Omental fat pad (tissue), 4 donors: ENCODE data around the gene SHISA9. TPM values are rescaled to one million over a fixed set of nuclear protein-coding genes. Genes with fewer than 3 reads are reported as not detected.
"Not testable (repeated sequence)": the region's sequence is repeated elsewhere in the genome, so short reads cannot be mapped to it uniquely, and the experiment has no call there.

ENCODE experiments used
- ATAC-seq: fragments of 150-250 bp; one replicate; pipeline ENCODE4 v1.9.1; 2016; ENCODE audit warnings: mild to moderate bottlenecking, moderate library complexity; ENCODE audit not compliant: low FRiP score
- DNase-seq: peaks from one replicate; pipeline ENCODE4 v3.0.0-alpha.2; 2019; ENCODE audit warnings: low spot score
- CTCF ChIP-seq, 3 donors: fragments of 450-650 bp; IDR thresholded peaks; one replicate each; pipeline ENCODE4 v1.5.1; 2016 to 2017; ENCODE audit warnings: antibody characterized with exemption in 3 of 3, mild to moderate bottlenecking in 3 of 3, moderate library complexity in 2 of 3
- total RNA-seq, 4 donors: library from RNA; depleted of rRNA; stranded (reverse); fragments of >200 nt; gene quantifications; one replicate each; pipeline ENCODE4 v1.1.0, GENCODE V29; 2016

The SHISA9 gene
- total RNA-seq = 1 to 10 TPM in 1 of 4 donors, not detected in 3; 1.1 TPM

- DNase-seq (no peak), ATAC-seq (no peak)
- no peak for TF ChIP-seq CTCF (IDR thresholded peaks at IDR 0.05)
Measured at GRCh38 chr16:12901597-12902461, at the start of gene SHISA9. Gene SHISA9 (plus strand): TSS chr16:12901598.

DNA sequence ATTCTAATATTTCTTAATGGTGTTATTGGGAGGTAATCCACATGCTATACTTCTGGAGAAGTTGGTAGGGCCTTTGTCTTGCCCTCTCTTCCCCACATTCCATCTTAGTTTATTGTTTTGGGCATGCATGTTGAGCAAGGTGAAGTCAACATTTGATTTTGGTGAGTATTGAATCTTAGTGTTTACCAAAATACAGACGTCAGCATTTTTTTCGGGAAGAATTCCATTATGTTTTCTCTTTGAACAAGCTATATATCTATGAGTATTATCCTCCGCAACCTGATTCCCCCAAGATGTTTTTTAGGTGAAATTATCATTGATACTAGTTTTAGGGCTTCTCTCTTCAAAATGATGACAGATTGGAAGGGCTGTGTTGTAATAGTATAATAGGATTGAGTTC lies 47.4 kb upstream of the SHISA9 start:
- no peak for DNase-seq
- no peak for TF ChIP-seq CTCF (IDR thresholded peaks at IDR 0.05)
- ATAC-seq = no peak

- not testable (repeated sequence) for ATAC-seq, DNase-seq
Measured at GRCh38 chr16:12857435-12857834, 44.0 kb upstream of the SHISA9 start.

GRCh38 chr16:12862327-12862726 lies 39.1 kb upstream of the SHISA9 start:
- TF ChIP-seq CTCF (IDR thresholded peaks at IDR 0.05) = no peak
- ATAC-seq = no peak
- DNase-seq = no peak

- DNase-seq = no peak
- TF ChIP-seq CTCF (IDR thresholded peaks at IDR 0.05) = no peak
- ATAC-seq = no peak
Measured at GRCh38 chr16:12862941-12863340, 38.5 kb upstream of the SHISA9 start.

DNA sequence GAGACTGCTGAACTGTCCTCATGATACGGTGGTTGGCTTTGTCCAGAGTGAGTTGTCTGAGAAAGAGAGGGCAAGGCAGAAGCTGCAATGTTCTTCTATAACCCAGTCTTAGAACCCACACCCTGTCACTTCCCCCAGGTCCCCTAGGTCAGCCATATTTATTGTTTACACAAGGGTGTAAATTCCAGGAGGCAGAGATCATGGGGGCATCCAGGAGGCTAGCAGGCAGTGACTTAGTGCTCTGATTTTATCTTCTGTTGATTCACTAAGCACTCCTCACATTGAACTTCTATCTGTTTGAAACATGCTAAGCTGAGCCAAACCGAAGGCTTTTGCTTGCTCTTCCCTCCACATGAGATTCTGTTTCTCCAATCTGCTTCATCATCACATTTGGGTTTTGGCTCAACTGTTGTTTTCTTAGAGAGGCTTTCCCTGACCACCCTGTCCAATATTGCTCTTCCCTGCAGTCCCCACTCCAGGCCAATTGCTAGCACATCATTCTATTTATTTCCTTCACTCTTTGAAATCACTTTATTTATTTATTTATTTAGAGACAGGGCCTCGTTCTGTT lies 34.3 kb upstream of the SHISA9 start:
- no peak for DNase-seq
- TF ChIP-seq CTCF (IDR thresholded peaks at IDR 0.05) = no peak
- no peak for ATAC-seq

DNA sequence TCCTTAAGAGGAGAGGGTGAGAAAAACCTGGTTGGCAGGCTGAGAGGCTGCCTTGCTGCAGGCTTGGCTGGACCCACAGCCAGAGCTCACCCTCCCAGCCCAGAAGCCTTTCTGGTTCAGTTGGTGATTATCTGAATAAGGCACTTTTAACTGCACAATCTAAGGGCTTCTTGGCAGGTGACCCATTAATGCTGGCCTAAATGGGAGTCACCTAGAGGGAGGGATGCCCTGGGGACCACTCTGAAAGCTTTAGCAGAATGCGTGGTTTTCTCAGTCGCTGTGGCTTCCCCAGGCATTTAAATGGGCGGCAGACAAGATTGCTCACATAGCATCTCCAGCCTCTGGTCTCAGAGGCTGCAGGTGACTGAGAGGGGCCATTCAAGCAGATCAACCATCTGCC lies 33.2 kb upstream of the SHISA9 start:
- TF ChIP-seq CTCF (IDR thresholded peaks at IDR 0.05) = no peak
- no peak for ATAC-seq

More for the DNA sequence above, 33.2 kb upstream of the SHISA9 start:
- DNase-seq = no peak
